ENCODE data around the gene TRIM63. TPM values are rescaled to one million over a fixed set of nuclear protein-coding genes. Genes with fewer than 3 reads are reported as not detected.

TRIM63 gene
- total and polyA plus RNA-seq, 2 donors (not counting 3 experiments of a cell fraction or from before 2014, with no cell fraction given): not detected

GRCh38 chr1:26070296-26070962, 3.0 kb upstream of the TRIM63 start:
- H3K4me3 ChIP-seq (replicated peaks in 1 of 3; ENCODE audit: insufficient read depth in 1 of 3, low read depth in 1 of 3, low read length in 3 of 3): no peak overlapping the region
- no peaks in the 10 kb centered on the region for H3K9me1 ChIP-seq (replicated peaks; ENCODE audit: control insufficient read depth, extremely low read depth, insufficient read depth, low read length)
- no peak overlapping the region for H3K9ac ChIP-seq (replicated peaks; ENCODE audit: extremely low read depth, insufficient read depth, low read length)
- TF ChIP-seq FOS (IDR thresholded peaks at IDR 0.05; ENCODE audit: borderline replicate concordance, insufficient read depth, low read length) (peak; percentile 17), POLR2AphosphoS5 (IDR thresholded peaks at IDR 0.05; ENCODE audit: insufficient read depth, low read depth, low read length) (no peak), EZH2 (IDR thresholded peaks at IDR 0.05; ENCODE audit: borderline replicate concordance, low read depth, low read length, severe bottlenecking) (no peak), CTCF (IDR thresholded peaks at IDR 0.05; ENCODE audit: extremely low read depth in 1 of 2, insufficient read depth in 1 of 2, low read depth in 1 of 2, low read length in 2 of 2) (no peak)
- FAIRE-seq (no peak), DNase-seq (ENCODE audit: low read depth, low spot score) (no peak)
- H3K27ac ChIP-seq (ENCODE audit: insufficient read depth, low read depth, low read length): no peak overlapping the region
- no peaks in the 10 kb centered on the region for H4K20me1 ChIP-seq (replicated peaks; ENCODE audit: control insufficient read depth, extremely low read depth, insufficient read depth, low read length)
- dilution Hi-C loops (cut with MboI; ENCODE audit: extremely low pct_ligation_motif_present, low sequenced_read_pairs): no loop called here
- ChIA-PET POLR2A (no interaction called here), CTCF (interaction anchor here (0.5 to 1.5 kb wide), 4 partner anchors 10 to 74 kb away, joined by 3 to 5 read pairs (median 3); no protein-coding TSS in a partner anchor)
- H3K4me1 ChIP-seq (ENCODE audit: control insufficient read depth, extremely low read depth, insufficient read depth, low read length): no peaks in the 10 kb centered on the region
- no peaks in the 10 kb centered on the region for H3K36me3 ChIP-seq (ENCODE audit: control insufficient read depth in 2 of 2, extremely low read depth in 1 of 2, insufficient read depth in 2 of 2, low read length in 2 of 2)
- no peaks in the 10 kb centered on the region for H3K79me2 ChIP-seq (ENCODE audit: control insufficient read depth, insufficient read depth, low read length)
- peaks cover 0 to 4% of the 10 kb centered on the region in 2 experiments for H3K27me3 ChIP-seq (ENCODE audit: control insufficient read depth in 2 of 2, insufficient read depth in 2 of 2, low read length in 2 of 2)
- intact Hi-C loops (cut with micrococcal nuclease): no loop called here
- H3K9me3 ChIP-seq (replicated peaks; ENCODE audit: control insufficient read depth, insufficient read depth, low read length): no peaks in the 10 kb centered on the region
- H2AFZ ChIP-seq (ENCODE audit: low read depth, low read length): no peak overlapping the region
- no peak overlapping the region for H3K4me2 ChIP-seq (ENCODE audit: insufficient read depth, low read length)
- BruUV-seq (replicated peaks): no TSS peak

GRCh38 chr1:26069941-26070295, 2.5 kb upstream of the TRIM63 start:
- H4K20me1 ChIP-seq (replicated peaks; ENCODE audit: control insufficient read depth, extremely low read depth, insufficient read depth, low read length): no peaks in the 10 kb centered on the region
- no peak overlapping the region for H3K9ac ChIP-seq (replicated peaks; ENCODE audit: extremely low read depth, insufficient read depth, low read length)
- H3K36me3 ChIP-seq (ENCODE audit: control insufficient read depth in 2 of 2, extremely low read depth in 1 of 2, insufficient read depth in 2 of 2, low read length in 2 of 2): no peaks in the 10 kb centered on the region
- no TSS peak for BruUV-seq (replicated peaks)
- intact Hi-C loops (cut with micrococcal nuclease) (no loop called here), dilution Hi-C loops (cut with MboI; ENCODE audit: extremely low pct_ligation_motif_present, low sequenced_read_pairs) (no loop called here)
- H3K27ac ChIP-seq (ENCODE audit: insufficient read depth, low read depth, low read length): no peak overlapping the region
- DNase-seq (ENCODE audit: low read depth, low spot score): no peak
- ChIA-PET POLR2A (no interaction called here), CTCF (interaction anchor here (1.1 to 1.5 kb wide), 2 partner anchors 10 to 33 kb away, joined by 3 to 5 read pairs; no protein-coding TSS in a partner anchor)
- no peak overlapping the region for H3K4me2 ChIP-seq (ENCODE audit: insufficient read depth, low read length)
- H3K9me1 ChIP-seq (replicated peaks; ENCODE audit: control insufficient read depth, extremely low read depth, insufficient read depth, low read length): no peaks in the 10 kb centered on the region
- no peak overlapping the region for H2AFZ ChIP-seq (ENCODE audit: low read depth, low read length)
- TF ChIP-seq CTCF (IDR thresholded peaks at IDR 0.05; ENCODE audit: extremely low read depth in 1 of 2, insufficient read depth in 1 of 2, low read depth in 1 of 2, low read length in 2 of 2) (no peak), MYC (IDR thresholded peaks at IDR 0.05; ENCODE audit: low read depth, low read length) (no peak), MAX (IDR thresholded peaks at IDR 0.05; ENCODE audit: insufficient read depth, insufficient read length) (no peak), GATA2 (IDR thresholded peaks at IDR 0.05; ENCODE audit: insufficient read depth, insufficient read length, low read depth, low read length) (no peak), JUN (IDR thresholded peaks at IDR 0.05; ENCODE audit: borderline replicate concordance, insufficient read depth, insufficient read length, low read depth) (no peak), FOS (IDR thresholded peaks at IDR 0.05; ENCODE audit: borderline replicate concordance, insufficient read depth, low read length) (no peak), POLR2AphosphoS5 (IDR thresholded peaks at IDR 0.05; ENCODE audit: insufficient read depth, low read depth, low read length) (no peak), POLR2A (IDR thresholded peaks at IDR 0.05; ENCODE audit: low read depth, low read length) (no peak), EZH2 (IDR thresholded peaks at IDR 0.05; ENCODE audit: borderline replicate concordance, low read depth, low read length, severe bottlenecking) (no peak)
- H3K4me3 ChIP-seq (replicated peaks in 1 of 3; ENCODE audit: insufficient read depth in 1 of 3, low read depth in 1 of 3, low read length in 3 of 3): no peak overlapping the region
- H3K9me3 ChIP-seq (replicated peaks; ENCODE audit: control insufficient read depth, insufficient read depth, low read length): no peaks in the 10 kb centered on the region
- FAIRE-seq: no peak
- no peaks in the 10 kb centered on the region for H3K4me1 ChIP-seq (ENCODE audit: control insufficient read depth, extremely low read depth, insufficient read depth, low read length)
- peaks cover 0 to 4% of the 10 kb centered on the region in 2 experiments for H3K27me3 ChIP-seq (ENCODE audit: control insufficient read depth in 2 of 2, insufficient read depth in 2 of 2, low read length in 2 of 2)
- H3K79me2 ChIP-seq (ENCODE audit: control insufficient read depth, insufficient read depth, low read length): no peaks in the 10 kb centered on the region
